HG03135 (cell line): ENCODE results near the gene UBE2D3.

ENCODE experiments used
- ATAC-seq: cut with Tn5 transposase; IDR thresholded peaks from one replicate; pipeline ENCODE4 v1.9.1; 2021; ENCODE audit warnings: mild to moderate bottlenecking, moderate library complexity; ENCODE audit not compliant: unreplicated experiment

Gene UBE2D3

DNA sequence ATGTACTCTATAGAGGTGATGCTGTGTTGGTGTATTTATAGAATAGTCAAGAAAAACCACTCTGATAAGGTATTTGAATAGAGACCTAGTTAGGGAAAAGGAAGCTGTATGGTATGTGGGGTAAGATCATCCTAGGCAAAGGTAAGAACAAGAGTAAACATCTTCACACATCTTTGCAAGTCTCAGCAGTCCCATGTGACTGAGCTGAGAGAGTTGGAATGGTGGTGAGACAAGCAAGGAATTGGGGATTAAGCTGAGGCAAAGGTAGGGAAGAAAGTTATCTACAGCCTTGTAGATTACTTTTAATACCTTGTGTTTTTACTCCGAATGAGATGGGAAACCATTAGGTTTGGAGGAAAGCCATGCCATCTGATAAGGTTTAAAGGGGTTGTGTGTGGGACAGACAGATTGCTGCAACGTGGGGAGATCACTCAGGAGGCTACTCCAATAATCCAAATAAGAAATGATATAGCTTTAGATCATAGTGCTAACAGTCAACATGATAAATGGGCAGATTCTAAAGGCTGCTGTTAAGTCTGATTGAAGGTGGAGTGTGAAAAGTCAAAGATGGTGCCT, 34.9 kb downstream of the UBE2D3 start:
- ATAC-seq: no peak

GRCh38 chr4:102791318-102791835, 36.0 kb downstream of the UBE2D3 start:
- ATAC-seq: no peak

DNA sequence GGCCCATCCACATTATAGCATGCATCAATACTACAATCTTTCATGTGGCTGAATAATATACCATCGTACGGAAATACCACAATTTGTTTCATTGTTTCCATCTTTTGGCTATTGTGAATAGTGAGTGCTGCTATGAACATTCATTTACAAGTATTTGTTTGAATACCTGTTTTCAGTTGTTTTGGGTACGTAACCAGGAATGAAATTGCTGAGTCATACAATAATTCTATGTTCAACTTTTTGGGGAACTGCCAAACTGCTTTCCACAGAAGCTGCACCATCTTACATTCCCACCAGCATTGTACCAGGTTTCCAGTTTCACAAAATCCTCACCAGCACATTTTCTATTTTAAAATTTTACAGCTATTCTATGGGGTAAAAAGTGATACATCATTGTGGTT, 38.0 kb downstream of the UBE2D3 start:
- ATAC-seq: no peak

DNA sequence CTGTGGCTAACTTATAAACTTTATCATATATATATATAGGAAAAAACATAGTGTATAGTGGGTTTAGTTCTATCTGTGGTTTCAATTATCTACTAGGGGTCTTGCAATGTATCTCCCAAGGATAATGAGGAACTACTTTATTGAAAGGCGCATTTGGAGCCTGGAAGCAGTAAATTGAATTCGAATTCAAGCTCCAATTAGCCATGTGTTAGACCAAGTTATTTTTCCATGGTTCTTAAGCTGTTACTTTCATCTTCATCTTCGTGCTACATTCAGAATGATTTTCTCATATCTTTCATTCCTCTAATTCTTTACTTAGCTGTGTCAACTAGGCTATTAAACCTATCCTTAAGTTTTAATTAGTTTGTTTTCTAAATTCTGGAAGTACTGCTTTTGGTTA, 39.4 kb downstream of the UBE2D3 start:
- no peak for ATAC-seq

DNA sequence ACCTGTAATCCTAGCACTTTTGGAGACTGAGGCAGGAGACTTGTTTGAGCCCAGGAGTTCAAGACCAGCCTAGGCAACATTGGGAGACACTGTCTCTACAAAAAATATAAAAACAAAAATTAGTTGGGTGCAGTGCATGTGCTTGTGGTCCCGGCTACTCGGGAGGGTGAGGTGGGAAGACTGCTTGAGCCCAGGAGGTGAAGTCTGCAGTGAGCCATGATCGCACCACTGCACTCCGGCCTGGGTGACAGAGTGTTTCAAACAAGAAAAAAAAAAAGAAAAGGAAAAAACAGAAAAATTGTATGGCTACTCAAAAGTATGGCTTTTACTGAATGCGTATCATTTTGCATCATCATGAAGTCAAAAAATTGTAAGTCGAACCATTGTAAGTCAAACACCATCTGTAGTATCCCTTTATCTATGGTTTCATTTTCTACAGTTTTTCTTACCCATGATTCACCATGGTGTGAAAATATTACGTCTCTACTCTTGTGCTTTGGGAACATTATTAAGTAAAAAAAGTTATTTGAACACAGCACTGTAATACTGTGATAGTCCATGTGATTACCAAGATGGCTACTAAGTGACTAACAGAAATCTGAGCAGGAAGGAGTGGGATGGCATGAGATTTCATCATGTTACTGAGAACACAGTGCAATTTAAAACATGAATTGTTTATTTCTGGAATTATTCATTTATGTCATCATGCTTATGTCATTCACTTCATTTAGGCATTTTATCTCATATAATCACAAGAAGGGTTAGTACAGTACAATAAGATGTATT, 40.1 kb downstream of the UBE2D3 start:
- no peak for ATAC-seq

DNA sequence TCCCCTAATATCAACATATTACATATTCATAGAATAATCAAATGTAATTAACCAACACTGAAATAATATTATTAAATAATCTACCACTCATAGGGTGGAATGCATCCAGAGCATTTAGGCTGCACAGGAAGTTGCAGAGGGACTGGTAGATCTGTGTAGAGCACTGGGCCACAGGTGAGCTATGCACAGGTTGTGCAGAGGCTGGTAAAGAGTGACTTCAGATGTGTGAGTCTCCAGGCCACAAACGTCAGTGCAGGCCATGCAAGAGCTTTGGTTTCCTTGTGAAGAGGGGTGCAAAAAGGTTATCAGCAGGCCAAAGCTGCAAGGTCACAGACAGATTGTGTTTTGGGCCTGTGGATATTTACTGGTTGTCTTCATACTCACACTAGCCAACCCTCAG, 41.1 kb downstream of the UBE2D3 start:
- ATAC-seq: no peak

- ATAC-seq: no peak
These were observed 44.3 kb downstream of the UBE2D3 start for GRCh38 chr4:102783006-102783405.

GRCh38 chr4:102781570-102781969, 45.8 kb downstream of the UBE2D3 start:
- ATAC-seq: no peak

GRCh38 chr4:102780476-102781144, 46.7 kb downstream of the UBE2D3 start:
- no peak for ATAC-seq

DNA sequence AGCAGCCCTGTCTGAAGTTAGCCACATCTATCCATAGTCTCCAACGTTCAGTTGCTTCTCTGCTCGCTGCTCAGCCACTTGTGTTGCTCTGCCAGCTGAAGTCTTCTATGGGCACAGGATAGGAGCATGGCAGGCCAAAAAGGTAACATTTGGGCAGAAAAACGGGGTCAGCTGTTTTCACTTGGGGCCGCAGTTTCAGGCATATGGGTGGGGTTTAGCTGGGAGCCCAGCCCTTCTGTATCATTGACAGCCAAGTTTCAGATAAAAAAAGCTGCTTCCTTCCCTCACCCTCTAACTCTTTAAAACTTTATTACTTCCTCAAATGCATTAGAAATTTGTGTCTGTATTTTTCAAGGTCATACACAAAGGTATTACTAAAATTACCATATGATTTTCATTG, 48.1 kb downstream of the UBE2D3 start:
- no peak for ATAC-seq

DNA sequence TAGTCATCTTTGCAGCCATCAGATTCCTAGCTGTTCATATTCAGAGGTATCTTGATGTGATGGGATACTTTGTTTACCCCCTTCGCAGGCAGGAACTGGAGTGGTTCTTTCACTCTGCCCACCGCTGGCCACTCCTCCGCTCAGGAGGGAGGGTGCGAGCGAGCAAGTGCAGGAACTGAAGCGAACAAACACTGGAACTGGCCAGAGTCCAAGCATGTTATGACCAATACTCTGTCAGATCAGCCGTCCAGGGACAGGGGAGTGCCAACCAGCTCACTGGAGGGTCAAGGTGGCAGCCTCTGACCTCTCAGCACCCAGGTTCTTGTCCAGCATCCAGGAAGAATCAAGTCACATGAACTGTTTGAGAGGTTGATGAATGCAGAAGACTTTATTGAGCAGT, 48.6 kb downstream of the UBE2D3 start:
- ATAC-seq: no peak

GRCh38 chr4:102775805-102776204, 51.5 kb downstream of the UBE2D3 start:
- no peak for ATAC-seq

- no peak for ATAC-seq
These were observed 53.1 kb downstream of the UBE2D3 start for GRCh38 chr4:102774254-102774653.

DNA sequence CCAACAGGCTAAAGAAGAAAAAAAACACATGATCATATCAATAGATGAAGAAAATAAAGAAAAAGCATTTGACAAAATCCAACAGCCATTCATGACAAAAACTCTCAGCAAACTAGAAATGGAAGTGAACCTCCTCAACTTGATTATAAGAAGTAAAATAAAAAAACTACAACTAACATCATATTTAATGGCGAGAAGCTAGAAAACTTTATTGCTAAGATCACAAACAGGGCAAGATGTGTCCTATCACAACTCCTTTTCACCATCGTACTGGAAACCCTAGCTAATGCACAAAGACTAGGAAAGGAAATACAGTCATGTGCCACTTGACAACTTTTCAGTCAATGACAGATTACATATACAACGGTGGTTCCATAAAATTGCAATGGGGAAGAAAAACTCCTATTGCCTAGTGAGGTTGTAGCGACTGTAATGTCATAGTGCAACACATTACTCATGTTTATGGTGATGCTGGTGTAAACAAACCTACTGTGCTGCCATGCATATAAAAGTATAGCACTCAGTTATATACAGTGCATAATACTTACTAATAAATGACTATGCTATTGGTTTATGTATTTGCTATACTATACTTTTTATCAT, 54.5 kb downstream of the UBE2D3 start:
- no peak for ATAC-seq

DNA sequence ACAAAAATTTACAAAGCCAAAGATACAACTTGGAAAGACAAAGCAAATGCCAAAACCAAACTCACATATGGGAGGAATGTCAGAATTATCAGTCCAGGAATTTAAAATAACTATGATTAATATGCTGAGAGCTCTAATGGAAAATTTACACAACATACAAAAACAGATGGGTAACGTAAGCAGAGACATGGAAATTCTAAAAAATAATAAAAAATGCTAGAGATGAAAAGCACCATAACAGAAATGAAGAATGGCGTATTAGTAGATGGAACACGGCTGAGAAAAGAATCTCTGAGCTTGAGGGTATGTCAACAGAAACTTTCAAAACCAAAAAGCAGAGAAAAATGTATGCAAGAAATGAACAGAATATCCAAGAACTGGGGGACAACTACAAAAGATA, 62.5 kb downstream of the UBE2D3 start:
- ATAC-seq: no peak

DNA sequence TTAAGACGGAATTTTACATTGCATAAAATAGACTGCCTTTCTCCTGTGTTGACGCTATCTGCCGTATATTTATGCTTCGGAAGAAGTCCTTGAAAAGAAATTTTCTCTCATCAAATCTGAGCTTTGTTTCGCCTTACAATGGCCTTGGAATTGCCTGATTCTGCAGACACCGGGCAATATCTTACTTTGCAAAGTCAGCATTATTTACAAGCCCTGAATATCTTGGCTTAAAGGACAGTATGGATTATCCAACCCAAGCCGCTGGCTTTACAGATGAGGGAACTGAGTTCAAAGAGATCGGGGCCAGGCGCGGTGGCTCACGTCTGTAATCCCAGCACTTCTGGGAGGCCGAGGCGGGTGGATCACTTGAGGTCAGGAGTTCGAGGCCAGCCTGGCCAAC, 65.4 kb downstream of the UBE2D3 start:
- ATAC-seq: no peak

GRCh38 chr4:102761296-102761701, 66.1 kb downstream of the UBE2D3 start:
- peak; percentile 25 for ATAC-seq

GRCh38 chr4:102760645-102761295, 66.6 kb downstream of the UBE2D3 start, which contains the start of gene MANBA:
TSS of gene MANBA (minus strand) at chr4:102760968. CDS start at chr4:102760894, 74 bp downstream.
- ATAC-seq: peak; percentile 90

DNA sequence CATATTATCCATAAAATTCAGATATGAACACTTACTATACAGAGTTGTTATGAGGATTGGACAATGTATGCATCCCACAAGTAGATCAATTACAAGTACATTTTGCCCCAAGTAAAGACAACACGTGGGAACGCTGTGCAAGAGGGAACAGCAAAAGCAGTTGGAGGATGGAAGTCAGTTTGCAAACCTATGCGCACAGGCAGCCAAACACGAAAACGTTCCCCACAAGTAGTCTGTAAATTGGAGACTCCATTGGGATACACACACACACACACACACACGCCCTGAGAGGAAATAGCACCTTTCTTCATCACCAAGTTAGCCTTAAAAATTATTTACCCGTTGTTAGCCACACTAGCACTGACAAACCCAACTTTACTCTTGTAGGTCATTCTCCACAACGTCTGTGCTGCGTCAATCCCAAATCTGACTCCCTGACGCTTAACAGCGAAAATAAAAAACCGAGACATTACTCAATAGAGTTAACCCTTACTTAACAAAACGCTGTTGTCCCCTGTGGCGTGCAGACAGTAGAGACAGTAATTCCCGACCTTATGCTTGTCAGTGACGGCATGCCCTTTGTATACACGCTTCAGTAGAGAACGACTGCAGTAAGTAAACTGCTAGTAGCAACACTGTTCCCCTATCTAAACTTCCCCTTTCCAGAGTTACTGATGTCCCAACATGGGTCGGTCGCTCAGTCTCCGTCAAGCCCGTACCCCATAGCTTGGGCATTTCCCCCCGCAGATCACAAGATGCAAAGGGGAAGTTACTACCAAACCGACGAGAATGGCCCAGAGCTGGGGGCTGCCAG, 67.3 kb downstream of the UBE2D3 start:
- peak; percentile 64 for ATAC-seq
